CD4-positive, alpha-beta T cell treated with Interleukin-4 for 1 hour (primary cell): Measurements from ENCODE around the gene ELMO3.

Source experiments
- DNase-seq, 2 donors: peaks; one replicate each; pipeline ENCODE4 v3.0.0-alpha.2; 2020 to 2022

Gene ELMO3

GRCh38 chr16:67244387-67245185 is 45.7 kb downstream of the ELMO3 start:
- DNase-seq = peak; percentile 87 to 89

- DNase-seq = no peak
Measured at GRCh38 chr16:67245186-67245585, 46.3 kb downstream of the ELMO3 start.

GRCh38 chr16:67245674-67246080 is 46.7 kb downstream of the ELMO3 start:
- no peak for DNase-seq

- peak; percentile 43 to 60 for DNase-seq
Measured at GRCh38 chr16:67246081-67246755, 47.3 kb downstream of the ELMO3 start.

GRCh38 chr16:67246756-67247191 is 47.8 kb downstream of the ELMO3 start:
- DNase-seq = no peak

GRCh38 chr16:67247192-67248072 is 48.5 kb downstream of the ELMO3 start, which contains the start of gene FHOD1:
Gene FHOD1, minus strand, starts transcription at chr16:67247481. Its CDS starts 71 bp downstream, at chr16:67247410.
- DNase-seq = peak; percentile 96

- DNase-seq = no peak
Measured at GRCh38 chr16:67248073-67248400, 49.1 kb downstream of the ELMO3 start.

- peak in 1 of 2 donors; percentile 24 for DNase-seq
Measured at GRCh38 chr16:67248401-67249177, 49.7 kb downstream of the ELMO3 start, which contains the start of gene SLC9A5. Gene SLC9A5, plus strand, starts transcription at chr16:67248979. Its CDS starts 36 bp downstream, at chr16:67249015.

GRCh38 chr16:67249178-67250044 is 50.5 kb downstream of the ELMO3 start:
- DNase-seq = no peak

- no peak for DNase-seq
Measured at GRCh38 chr16:67250045-67250327, 51.1 kb downstream of the ELMO3 start.

- no peak for DNase-seq
Measured at GRCh38 chr16:67252609-67253497, 53.9 kb downstream of the ELMO3 start.
